Progenitor cell of endocrine pancreas (in vitro differentiated cells): ENCODE results near the gene ADGRF5. TPM values are rescaled to one million over a fixed set of nuclear protein-coding genes. Genes with fewer than 3 reads are reported as not detected.

ENCODE experiments used
- DNase-seq: peaks from one replicate; pipeline ENCODE4 v3.0.0; 2021; ENCODE audit warnings: low spot score; ENCODE audit not compliant: unreplicated experiment
- H3K27ac Mint-ChIP-seq: 2 replicates; pipeline ENCODE4 v1.8.0; 2021; ENCODE audit warnings: mild to moderate bottlenecking, moderate library complexity, mixed read lengths
- H3K27me3 Mint-ChIP-seq: 2 replicates; pipeline ENCODE4 v1.8.0; 2021; ENCODE audit warnings: mixed read lengths
- H3K36me3 Mint-ChIP-seq: 2 replicates; pipeline ENCODE4 v1.8.0; 2022; ENCODE audit warnings: mixed read lengths; ENCODE audit not compliant: insufficient read depth
- H3K4me1 Mint-ChIP-seq: 2 replicates; pipeline ENCODE4 v1.8.0; 2021; ENCODE audit warnings: low read depth, mixed read lengths
- H3K4me3 Mint-ChIP-seq: 2 replicates; pipeline ENCODE4 v1.8.0; 2021; ENCODE audit warnings: low read depth, mild to moderate bottlenecking, moderate library complexity, mixed read lengths
- H3K9me3 Mint-ChIP-seq: 2 replicates; pipeline ENCODE4 v1.8.0; 2021; ENCODE audit warnings: low read depth, mixed read lengths
- total RNA-seq: library from RNA; stranded (reverse); gene quantifications from 2 replicates; pipeline ENCODE4 v1.2.1, GENCODE V29; 2021
- TF ChIP-seq, protein P1 (sequence below): fragments of 200-600 bp; sonication (generic); IDR thresholded peaks from one replicate; pipeline ENCODE4 v1.5.0; 2021; ENCODE audit warnings: antibody characterized with exemption, mild to moderate bottlenecking; ENCODE audit not compliant: unreplicated experiment

Gene ADGRF5
- total RNA-seq, 1 donor from 2014 or later, result not detected

DNA sequence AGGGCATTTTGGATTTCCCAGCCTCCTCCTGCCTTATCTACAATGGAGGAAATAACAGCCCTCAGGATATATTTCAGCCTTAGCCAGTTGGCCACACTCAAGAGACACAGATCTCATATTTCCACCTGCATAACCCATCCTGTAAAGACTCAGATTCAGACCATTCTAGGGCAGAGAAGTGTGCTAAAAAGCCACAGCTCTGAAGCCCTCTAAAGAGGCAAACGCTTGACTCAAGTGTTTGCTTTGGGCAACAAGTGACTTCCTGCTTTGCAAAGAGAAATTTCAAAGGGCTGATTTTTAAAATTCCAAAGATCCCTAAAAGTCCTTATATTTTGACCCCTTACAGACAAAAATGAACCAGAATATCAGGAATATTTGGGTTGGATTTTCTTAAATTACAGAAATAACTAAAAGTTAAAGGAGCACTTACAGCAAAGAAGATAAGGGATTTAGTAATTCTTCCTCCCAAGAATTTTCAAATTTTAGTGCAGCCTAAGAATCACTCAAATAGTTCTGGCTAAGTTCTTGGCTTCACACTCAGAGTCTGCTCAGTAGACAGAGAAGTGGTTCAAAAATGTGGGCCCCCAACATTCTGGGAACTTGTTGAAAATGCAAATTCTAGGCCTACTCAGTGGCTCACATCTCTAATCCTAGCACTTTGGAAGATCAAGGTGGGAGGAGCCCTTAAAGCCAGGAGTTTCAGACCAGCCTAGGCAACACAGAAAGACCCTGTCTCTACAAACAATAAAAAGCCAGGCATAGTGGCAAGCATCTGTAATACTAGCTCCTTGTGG is 18.9 kb upstream of the ADGRF5 start:
- Mint-ChIP-seq H3K36me3 (no peaks in the 10 kb centered on the region), H3K27ac (no peak overlapping the region), H3K27me3 (peaks cover 3% of the 10 kb centered on the region), H3K4me1 (peaks cover under 1% of the 10 kb centered on the region), H3K4me3 (no peak overlapping the region), H3K9me3 (no peaks in the 10 kb centered on the region)
- TF ChIP-seq, protein P1, sequence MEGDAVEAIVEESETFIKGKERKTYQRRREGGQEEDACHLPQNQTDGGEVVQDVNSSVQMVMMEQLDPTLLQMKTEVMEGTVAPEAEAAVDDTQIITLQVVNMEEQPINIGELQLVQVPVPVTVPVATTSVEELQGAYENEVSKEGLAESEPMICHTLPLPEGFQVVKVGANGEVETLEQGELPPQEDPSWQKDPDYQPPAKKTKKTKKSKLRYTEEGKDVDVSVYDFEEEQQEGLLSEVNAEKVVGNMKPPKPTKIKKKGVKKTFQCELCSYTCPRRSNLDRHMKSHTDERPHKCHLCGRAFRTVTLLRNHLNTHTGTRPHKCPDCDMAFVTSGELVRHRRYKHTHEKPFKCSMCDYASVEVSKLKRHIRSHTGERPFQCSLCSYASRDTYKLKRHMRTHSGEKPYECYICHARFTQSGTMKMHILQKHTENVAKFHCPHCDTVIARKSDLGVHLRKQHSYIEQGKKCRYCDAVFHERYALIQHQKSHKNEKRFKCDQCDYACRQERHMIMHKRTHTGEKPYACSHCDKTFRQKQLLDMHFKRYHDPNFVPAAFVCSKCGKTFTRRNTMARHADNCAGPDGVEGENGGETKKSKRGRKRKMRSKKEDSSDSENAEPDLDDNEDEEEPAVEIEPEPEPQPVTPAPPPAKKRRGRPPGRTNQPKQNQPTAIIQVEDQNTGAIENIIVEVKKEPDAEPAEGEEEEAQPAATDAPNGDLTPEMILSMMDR, result no peak
- DNase-seq, result no peak

DNA sequence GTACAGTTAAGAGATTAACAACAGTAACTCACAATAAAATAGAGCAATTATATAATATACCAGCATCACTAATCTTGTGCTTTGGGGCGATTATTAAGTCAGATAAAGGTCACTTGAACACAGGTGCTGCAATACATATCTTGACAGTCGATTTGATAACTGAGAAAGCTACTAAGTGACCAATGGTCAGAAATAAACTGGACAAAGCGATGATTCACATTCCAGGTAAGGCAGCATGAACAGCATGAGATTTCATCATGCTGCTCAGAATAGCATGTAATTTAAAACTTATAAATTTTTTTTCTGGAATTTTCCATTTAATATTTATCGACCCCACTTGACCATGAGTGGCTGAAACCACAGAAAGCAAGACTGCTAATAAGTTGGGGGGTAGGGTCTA is 15.9 kb upstream of the ADGRF5 start:
- TF ChIP-seq, protein P1, result no peak
- H3K27ac Mint-ChIP-seq, result no peak overlapping the region
- no peaks in the 10 kb centered on the region for H3K36me3 Mint-ChIP-seq
- no peak for DNase-seq
- no peaks in the 10 kb centered on the region for H3K9me3 Mint-ChIP-seq
- no peak overlapping the region for H3K4me3 Mint-ChIP-seq
- H3K27me3 Mint-ChIP-seq, result no peaks in the 10 kb centered on the region
- H3K4me1 Mint-ChIP-seq, result peaks cover 2% of the 10 kb centered on the region

DNA sequence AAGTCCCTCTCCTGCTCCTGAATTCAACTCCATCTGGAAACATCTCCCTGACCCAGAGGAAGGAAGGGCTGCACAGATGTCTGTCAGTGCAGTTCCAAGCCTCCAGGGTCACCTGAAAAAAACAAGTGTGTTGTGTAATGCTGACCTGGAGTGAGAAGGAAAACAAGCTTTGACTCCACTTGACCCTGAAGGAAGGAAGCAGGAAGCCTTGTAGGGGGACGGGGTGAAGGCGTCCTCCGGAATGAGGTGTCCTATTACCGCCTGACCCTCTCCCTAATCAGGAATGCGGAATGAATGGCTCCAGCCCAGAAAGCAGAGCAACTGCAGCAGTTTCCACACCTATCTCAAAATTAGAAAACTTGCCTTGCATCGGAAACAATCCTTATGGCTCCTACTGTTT is 13.9 kb upstream of the ADGRF5 start:
- Mint-ChIP-seq H3K9me3 (no peaks in the 10 kb centered on the region), H3K27ac (no peak overlapping the region), H3K4me1 (peaks cover 2% of the 10 kb centered on the region), H3K36me3 (no peaks in the 10 kb centered on the region), H3K4me3 (no peak overlapping the region), H3K27me3 (no peaks in the 10 kb centered on the region)
- TF ChIP-seq, protein P1, result no peak
- DNase-seq, result no peak

DNA sequence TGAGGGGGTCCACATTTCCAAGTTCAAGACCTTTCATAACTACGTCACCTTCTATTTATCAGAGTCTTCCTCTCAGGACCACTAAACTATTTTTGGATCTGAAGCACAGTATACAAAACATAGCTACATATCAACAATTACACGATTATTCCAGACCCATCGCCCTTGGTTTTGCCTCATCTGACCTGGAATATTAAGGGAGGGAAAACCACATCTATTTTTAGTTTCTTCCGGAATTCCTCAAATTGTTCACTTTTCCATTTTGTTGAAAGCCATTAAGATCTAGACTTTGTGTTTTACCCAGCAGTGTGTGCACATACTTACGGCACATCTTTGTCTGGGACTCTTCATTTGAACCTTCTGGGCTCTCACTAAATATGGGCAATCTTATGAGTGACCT is 12.0 kb upstream of the ADGRF5 start:
- Mint-ChIP-seq H3K4me1 (peaks cover 2% of the 10 kb centered on the region), H3K27ac (no peak overlapping the region), H3K9me3 (no peaks in the 10 kb centered on the region), H3K4me3 (no peak overlapping the region), H3K27me3 (no peaks in the 10 kb centered on the region), H3K36me3 (no peaks in the 10 kb centered on the region)
- TF ChIP-seq, protein P1, result no peak
- DNase-seq, result no peak

DNA sequence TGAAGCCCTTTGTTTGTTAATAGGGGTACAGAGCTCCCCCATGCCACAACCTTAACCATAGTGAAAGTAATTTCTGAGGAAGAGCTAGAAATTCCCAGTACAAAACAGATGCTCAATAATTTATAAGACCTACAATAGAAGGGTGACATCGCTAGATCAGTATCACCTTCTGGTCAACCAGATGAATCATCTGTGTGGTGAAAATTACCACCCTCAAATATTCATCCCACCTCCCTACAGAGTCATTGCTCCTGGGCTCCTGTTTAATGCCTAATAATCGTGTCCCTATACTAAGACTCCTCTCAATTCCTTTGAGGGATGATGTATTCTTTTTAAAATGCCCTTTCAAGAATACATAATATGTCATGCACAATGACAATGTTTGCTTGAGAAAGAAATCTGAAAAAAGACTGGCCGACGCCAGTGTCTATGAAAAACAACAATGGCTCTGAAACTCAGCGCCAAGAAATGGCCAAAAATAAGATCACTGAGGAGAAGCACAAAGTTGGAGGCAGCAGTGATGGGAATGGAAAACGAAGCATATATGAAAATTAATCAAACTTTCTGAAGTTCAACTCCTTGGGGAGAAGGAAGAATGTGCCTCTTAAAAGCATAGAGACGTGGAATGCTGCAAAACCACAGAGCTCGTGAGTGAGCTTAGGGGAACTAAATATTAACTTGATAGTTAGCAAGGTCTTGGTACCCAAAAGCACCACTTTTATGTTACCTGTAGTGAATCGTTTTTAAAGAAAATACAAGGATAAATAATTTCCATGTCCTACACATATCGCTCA is 11.0 kb upstream of the ADGRF5 start:
- Mint-ChIP-seq H3K9me3 (no peaks in the 10 kb centered on the region), H3K4me3 (no peak overlapping the region), H3K27ac (no peak overlapping the region), H3K27me3 (no peaks in the 10 kb centered on the region), H3K4me1 (peaks cover 2% of the 10 kb centered on the region), H3K36me3 (no peaks in the 10 kb centered on the region)
- DNase-seq, result no peak
- TF ChIP-seq, protein P1, result no peak
